Activated naive CD4-positive, alpha-beta T cell treated with anti-CD3 and anti-CD28 coated beads for 36 hours (primary cell): Measurements from ENCODE around the gene SLC38A6. TPM values are rescaled to one million over a fixed set of nuclear protein-coding genes. Genes with fewer than 3 reads are reported as not detected.

Experiments
- CTCF ChIA-PET: fragments of 350-600 bp; sonication (Branson Sonifier 250); formaldehyde crosslinking; loops from one replicate; lab custom pipeline; 2021; ENCODE audit warnings: antibody characterized with exemption; lab: Charles Lee
- DNase-seq: peaks from one replicate; pipeline ENCODE4 v3.0.0-alpha.2; 2020
- H3K27ac Mint-ChIP-seq: one replicate; pipeline ENCODE4 v1.8.0; 2021; ENCODE audit warnings: mild to moderate bottlenecking, mixed read lengths
- H3K27me3 Mint-ChIP-seq: one replicate; pipeline ENCODE4 v1.8.0; 2021; ENCODE audit warnings: low read depth, mixed read lengths
- H3K36me3 Mint-ChIP-seq: one replicate; pipeline ENCODE4 v1.8.0; 2021; ENCODE audit warnings: low read depth, mixed read lengths
- H3K4me1 Mint-ChIP-seq: one replicate; pipeline ENCODE4 v1.8.0; 2021; ENCODE audit warnings: low read depth, mixed read lengths
- H3K4me3 Mint-ChIP-seq: one replicate; pipeline ENCODE4 v1.8.0; 2021; ENCODE audit warnings: mild to moderate bottlenecking, moderate library complexity, mixed read lengths
- H3K9me3 Mint-ChIP-seq: one replicate; pipeline ENCODE4 v1.8.0; 2021; ENCODE audit warnings: mixed read lengths
- intact Hi-C: fragments of 100-400 bp; cut with micrococcal nuclease; formaldehyde crosslinking; loops from one replicate; pipeline ENCODE4 v1.15.1; 2023
- total RNA-seq, 2 experiments: library from RNA; stranded (reverse); gene quantifications; one replicate each; pipeline ENCODE4 v1.2.3, GENCODE V29; 2021

Gene SLC38A6
- total RNA-seq, 2 experiments from 2014 or later: 4.1 to 4.3 TPM

DNA sequence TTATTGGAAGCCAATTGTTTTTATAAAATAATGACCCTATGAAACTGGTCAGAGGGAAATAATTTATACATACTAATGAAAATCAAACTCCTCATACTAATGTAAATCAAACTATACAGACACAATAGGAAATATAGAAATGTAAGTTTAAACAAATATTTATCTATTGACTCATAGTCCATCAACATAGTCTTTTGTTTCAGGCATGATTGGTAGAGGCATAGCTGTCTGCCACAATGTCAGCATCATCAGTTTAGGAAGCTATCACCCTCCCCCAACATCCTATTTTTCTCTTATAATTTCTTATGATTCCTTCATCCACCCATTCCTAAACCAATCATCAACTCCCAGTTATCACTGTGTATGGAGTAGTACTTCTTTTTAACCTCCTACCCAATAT lies 117.7 kb downstream of the SLC38A6 start:
- H3K27me3 Mint-ChIP-seq: no peaks in the 10 kb centered on the region
- intact Hi-C loops: no loop called here
- H3K27ac Mint-ChIP-seq: no peak overlapping the region
- no peak for DNase-seq
- H3K4me3 Mint-ChIP-seq: no peak overlapping the region
- peaks cover 11% of the 10 kb centered on the region for H3K36me3 Mint-ChIP-seq
- peaks cover 11% of the 10 kb centered on the region for H3K9me3 Mint-ChIP-seq
- peaks cover 24% of the 10 kb centered on the region for H3K4me1 Mint-ChIP-seq
- CTCF ChIA-PET: interaction anchor here (1.3 kb wide), 1 partner anchor 11 kb away, joined by 3 read pairs; no protein-coding TSS in a partner anchor

DNA sequence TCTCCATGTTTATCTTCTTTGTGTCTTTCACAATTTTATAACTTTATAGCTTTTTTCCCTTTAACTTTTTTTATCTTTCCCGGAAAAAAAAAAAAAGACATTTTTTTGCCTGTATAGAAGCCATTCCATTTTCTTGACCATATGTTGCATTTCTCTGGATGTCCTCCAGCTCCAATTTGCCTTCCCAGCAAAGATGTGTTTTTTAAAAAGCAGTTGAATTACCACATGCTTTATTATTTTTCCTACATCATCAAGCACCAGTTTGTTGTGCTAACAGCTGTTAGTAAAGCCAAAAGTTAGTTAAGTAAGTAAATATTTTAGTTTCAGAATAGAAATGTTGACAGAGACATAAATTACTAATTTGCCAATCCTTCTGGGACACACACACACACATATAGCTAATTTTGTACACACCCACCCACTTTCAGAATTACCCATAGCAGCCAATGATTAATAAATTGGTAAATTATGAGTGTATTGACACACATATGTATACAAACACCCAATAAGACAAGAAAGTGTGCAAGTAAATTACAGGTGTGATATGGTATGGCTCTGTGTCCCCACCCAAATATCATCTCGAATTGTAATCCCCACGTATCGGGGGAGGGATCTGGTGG lies 118.3 kb downstream of the SLC38A6 start:
- no peak overlapping the region for H3K4me3 Mint-ChIP-seq
- CTCF ChIA-PET: interaction anchor here (1.3 kb wide), 1 partner anchor 10 kb away, joined by 3 read pairs; no protein-coding TSS in a partner anchor
- no peak overlapping the region for H3K27ac Mint-ChIP-seq
- intact Hi-C loops: no loop called here
- H3K4me1 Mint-ChIP-seq: peaks cover 30% of the 10 kb centered on the region
- DNase-seq: no peak
- H3K27me3 Mint-ChIP-seq: no peaks in the 10 kb centered on the region
- peaks cover 11% of the 10 kb centered on the region for H3K9me3 Mint-ChIP-seq
- H3K36me3 Mint-ChIP-seq: peaks cover 10% of the 10 kb centered on the region

DNA sequence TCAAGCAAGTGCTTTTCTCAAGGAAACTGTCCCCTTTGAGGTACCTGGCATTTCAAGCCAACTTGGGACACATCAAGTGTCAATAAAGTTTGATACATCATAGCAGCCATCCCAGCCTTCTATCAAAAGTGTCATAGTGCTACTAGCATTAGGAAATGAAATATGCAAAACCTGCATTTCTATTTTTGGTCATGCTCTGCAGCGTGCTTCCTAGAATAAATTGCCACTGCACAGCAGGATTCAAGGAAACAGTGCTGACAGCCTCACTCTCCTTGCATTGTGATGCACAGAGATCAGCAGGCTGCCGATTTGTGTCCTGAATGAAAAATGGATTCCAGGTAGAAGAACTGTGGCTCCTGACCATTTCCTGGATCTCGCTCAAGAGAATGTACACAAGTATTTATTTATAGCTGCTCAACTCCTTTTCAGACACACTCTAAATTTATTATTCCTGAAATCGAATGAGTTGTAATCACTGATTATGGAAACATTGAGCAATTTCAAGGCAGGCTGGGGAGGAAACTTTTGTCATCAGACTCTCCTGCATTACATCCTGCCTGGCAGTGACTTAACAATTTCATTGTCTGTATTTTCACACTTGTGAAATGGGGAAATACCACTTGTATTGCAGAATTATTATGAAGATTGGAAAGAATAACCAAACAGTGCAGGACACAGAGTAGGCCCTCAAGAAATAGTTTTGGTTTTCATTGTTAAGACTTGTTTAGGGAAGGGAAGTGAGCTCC lies 120.9 kb downstream of the SLC38A6 start:
- Mint-ChIP-seq H3K9me3 (peaks cover 6% of the 10 kb centered on the region), H3K27ac (peak overlapping the region; percentile 58), H3K4me3 (no peak overlapping the region), H3K4me1 (peaks cover 31% of the 10 kb centered on the region), H3K27me3 (no peaks in the 10 kb centered on the region), H3K36me3 (peaks cover 3% of the 10 kb centered on the region)
- CTCF ChIA-PET: no interaction called here
- intact Hi-C loops: loop anchor here (1.0 kb wide), 2 partner anchors 76 to 87 kb away; no protein-coding TSS in a partner anchor
- peak; percentile 34 for DNase-seq

Other genes starting within 250 kb of the SLC38A6 start
- gene MNAT1, start 246.5 kb upstream of the SLC38A6 start, total RNA-seq: 10 to 100 TPM; 44.0 to 44.2 TPM
- 10 to 100 TPM; 13.9 to 18.3 TPM for gene TRMT5, start 166 bp upstream of the SLC38A6 start, total RNA-seq